Fibroblast of the aortic adventitia (primary cell): ENCODE measurements around the gene ENO2. TPM values are rescaled to one million over a fixed set of nuclear protein-coding genes. Genes with fewer than 3 reads are reported as not detected.
A peak's percentile ranks its signal among the peaks of the same experiment; 100 is the strongest.
"Not testable (repeated sequence)": the region's sequence is repeated elsewhere in the genome, so short reads cannot be mapped to it uniquely, and the experiment has no call there.

Experiments
- DNase-seq: peaks from one replicate; pipeline ENCODE4 v3.0.0-alpha.2; 2010; ENCODE audit warnings: low read depth
- H3K4me3 ChIP-seq: 2 replicates; pipeline ENCODE4 v1.5.1; 2011; ENCODE audit warnings: low read depth, mild to moderate bottlenecking, control low read depth, low read length, moderate library complexity
- total RNA-seq: library from RNA; depleted of rRNA; stranded (reverse); fragments of >200 nt; gene quantifications from 2 replicates; pipeline ENCODE4 v1.2.3, GENCODE V29; 2012; ENCODE audit warnings: low replicate concordance
- TF ChIP-seq, protein P1 (sequence below): IDR thresholded peaks from 2 replicates; pipeline ENCODE4 v1.5.1; 2011; ENCODE audit warnings: mild to moderate bottlenecking, low read length, control low read depth, inconsistent platforms; ENCODE audit not compliant: insufficient read depth

The ENO2 gene
- total RNA-seq, 1 donor: 12.7 TPM

DNA sequence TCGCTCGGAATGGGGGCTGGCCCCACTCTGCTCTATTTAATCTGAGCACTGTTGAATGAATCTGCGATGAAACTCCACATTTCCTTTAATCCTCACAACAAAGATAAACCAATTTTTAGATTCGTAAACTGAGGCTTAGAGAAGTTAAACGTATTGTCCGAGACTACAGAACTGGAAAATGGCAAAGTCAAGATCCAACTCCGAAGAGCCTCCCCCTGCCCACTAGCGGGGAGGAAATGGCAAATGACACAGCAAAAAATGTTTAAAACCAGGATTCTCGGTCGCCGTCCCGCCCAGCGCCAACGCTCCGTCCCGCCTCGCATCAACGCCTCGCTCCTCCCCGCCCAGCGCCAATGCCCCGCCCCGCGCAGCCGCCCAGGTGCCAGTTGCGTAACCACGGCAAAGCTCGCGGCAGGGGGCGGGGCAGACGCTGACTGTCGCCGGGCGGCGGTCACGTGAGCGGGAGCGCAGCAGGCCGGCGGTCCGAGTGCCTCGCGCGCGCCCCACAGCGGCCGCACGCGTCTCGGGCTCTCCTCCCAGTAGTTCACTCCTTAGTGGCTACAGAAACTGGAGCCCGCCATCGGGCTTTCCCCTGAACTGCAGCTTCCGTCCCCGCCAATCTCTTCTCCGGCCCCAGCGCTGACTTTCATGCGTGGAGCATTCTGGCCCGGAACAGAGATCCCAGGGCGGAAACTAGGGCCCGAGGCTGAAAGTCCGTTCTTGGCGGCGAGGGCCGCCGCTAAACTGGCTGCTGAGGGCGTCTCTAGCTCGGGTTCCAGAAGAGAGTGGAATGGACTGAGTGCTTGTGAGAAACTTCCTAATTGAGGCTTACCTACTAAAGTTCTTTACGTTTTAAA is 23.4 kb upstream of the ENO2 start:
- peak overlapping the region; percentile 58 for H3K4me3 ChIP-seq
- TF ChIP-seq, protein P1, sequence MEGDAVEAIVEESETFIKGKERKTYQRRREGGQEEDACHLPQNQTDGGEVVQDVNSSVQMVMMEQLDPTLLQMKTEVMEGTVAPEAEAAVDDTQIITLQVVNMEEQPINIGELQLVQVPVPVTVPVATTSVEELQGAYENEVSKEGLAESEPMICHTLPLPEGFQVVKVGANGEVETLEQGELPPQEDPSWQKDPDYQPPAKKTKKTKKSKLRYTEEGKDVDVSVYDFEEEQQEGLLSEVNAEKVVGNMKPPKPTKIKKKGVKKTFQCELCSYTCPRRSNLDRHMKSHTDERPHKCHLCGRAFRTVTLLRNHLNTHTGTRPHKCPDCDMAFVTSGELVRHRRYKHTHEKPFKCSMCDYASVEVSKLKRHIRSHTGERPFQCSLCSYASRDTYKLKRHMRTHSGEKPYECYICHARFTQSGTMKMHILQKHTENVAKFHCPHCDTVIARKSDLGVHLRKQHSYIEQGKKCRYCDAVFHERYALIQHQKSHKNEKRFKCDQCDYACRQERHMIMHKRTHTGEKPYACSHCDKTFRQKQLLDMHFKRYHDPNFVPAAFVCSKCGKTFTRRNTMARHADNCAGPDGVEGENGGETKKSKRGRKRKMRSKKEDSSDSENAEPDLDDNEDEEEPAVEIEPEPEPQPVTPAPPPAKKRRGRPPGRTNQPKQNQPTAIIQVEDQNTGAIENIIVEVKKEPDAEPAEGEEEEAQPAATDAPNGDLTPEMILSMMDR: peak; percentile 68
- peak; percentile 95 for DNase-seq

DNA sequence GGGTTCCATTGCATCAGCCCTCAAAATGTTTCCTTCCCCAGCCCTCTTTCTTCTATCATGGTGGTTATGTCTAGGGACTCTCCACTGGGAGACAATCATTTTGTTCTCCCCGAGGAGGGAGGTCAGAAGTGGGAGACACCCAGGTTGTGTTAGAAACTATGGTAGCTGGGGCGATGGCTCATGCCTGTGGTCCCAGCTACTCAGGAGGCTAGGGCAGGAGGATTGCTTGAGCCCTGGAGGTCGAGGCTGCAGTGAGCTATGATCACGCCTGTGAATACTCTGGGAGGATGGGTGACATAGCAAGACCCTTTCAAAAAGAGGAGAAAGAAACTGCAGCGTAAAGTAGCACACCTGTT is 22.8 kb upstream of the ENO2 start:
- DNase-seq: no peak
- H3K4me3 ChIP-seq: peak overlapping the region; percentile 58
- TF ChIP-seq, protein P1: no peak

DNA sequence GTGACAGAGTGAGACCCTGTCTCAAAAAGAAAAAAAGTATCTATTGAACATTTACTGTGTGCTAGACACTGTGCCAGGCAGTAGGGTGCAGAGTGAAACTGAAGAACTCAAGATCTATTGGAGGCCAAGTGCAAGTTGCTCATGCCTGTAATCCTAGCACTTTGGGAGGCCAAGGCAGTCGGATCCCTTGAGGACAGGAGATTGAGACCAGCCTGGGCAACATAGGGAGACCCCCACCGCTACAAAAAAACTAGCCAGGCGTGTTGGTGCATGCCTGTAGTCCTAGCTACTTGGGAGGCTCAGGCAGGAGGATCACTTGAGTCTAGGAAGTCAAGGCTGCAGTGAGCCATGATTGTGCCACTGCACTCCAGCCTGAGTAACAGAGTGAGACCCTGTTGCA is 21.7 kb upstream of the ENO2 start:
- DNase-seq, H3K4me3 ChIP-seq: not testable (repeated sequence)

DNA sequence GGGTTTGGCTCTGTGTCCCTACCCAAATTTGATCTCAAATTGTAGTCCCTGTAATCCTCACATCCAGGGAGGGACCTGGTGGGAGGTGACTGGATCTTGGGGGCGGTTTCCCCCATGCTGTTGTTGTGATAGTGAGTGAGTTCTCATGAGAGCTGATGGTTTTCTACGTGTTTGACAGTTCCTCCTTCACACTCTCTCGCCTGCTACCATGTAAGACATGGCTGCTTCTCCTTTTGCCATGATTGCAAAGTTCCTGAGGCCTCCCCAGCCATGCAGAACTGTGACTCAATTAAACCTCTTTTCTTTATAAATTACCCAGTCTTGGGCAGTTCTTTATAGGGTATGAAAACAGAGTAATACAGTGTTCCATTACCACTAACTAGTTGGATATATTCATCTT is 20.1 kb upstream of the ENO2 start:
- TF ChIP-seq, protein P1: no peak
- DNase-seq: no peak
- H3K4me3 ChIP-seq: no peak overlapping the region

DNA sequence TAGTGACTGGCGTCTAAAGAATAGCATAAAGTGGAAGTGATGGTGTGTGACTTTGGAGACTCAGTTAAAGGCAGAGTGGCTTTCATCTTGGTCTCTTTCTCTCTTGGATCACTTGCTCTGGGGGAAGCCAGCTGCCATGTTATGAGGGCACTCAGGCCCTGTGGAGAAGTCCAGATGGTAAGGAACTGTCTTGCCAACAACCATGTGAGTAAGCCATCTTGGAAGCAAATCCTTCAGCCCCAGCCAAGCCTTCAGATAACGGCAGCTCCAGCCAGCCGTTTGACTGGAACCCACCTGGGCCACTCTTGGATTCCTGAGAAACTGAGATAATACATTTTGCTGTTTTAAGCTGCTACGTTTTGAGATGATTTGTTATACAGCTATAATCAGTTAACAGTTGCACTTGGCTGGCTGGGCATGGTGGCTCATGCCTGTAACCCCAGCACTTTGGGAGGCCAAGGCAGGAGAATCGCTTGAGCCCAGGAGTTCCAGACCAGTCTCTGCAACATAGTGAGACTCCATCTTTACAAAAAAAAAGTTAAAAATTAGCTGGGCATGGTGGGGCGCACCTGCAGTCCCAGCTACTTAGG is 17.4 kb upstream of the ENO2 start:
- TF ChIP-seq, protein P1: no peak
- no peak overlapping the region for H3K4me3 ChIP-seq
- DNase-seq: peak; percentile 56

DNA sequence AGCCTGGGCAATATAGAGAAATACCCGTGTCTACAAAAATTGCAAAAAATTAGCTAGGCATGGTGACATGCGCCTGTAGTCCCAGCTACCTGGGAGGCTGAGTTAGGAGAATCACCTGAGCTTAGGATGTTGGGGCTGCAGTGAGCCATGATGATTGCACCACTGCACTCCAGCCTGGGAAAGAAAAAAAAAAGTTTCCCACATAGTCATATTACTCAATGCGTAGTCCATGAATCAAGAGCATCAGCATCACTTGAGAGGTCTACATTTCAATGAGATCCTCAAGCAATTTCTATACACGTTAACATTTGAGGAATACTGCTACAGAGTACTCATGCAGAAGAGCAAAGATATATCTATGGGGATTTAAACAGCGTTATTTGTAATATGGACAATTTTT is 15.0 kb upstream of the ENO2 start:
- TF ChIP-seq, protein P1: no peak
- no peak overlapping the region for H3K4me3 ChIP-seq
- no peak for DNase-seq

DNA sequence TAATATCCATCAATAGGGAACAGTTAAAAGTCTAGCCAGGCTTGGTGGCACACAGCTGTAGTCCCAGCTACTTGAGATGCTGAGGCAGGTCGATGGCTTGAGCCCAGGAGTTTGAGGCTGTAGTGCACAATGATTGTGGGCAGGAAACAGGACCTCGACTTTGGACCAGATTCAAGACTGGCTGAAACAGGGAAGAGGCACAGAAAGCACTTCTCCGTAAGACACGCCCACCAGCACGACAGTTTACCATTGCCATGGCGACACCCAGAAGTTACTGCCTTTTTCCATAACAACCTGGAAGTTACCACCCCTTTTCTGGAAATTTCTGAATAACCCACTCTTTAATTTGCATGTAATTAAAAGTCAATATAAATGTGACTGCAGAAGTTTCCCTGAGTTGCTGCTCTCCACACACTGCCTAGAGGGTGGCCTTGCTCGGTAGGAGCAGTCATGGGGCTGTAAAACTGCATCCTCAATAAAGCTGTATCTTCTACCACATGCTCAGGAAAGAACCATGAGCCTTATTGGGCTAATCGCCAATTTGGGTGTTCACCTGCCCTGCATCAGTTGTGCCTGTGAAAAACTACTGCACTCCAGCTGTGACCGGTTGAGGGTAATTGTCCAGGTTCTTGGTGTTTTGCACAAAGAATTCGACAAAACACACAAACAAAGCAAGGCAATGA is 14.4 kb upstream of the ENO2 start:
- DNase-seq: peak; percentile 35
- H3K4me3 ChIP-seq: no peak overlapping the region
- TF ChIP-seq, protein P1: no peak
